HCT116 (cell line): ENCODE results near the gene FTO. TPM values are rescaled to one million over a fixed set of nuclear protein-coding genes. Genes with fewer than 3 reads are reported as not detected.

Source experiments
- ATAC-seq: fragments of 200-7000 bp; cut with Tn5 transposase; 2 replicates; pipeline ENCODE4 v1.9.1; 2020; ENCODE audit warnings: mild to moderate bottlenecking, moderate library complexity
- BruUV-seq: library from RNA; stranded (reverse); fragments of 400-500 nt; replicated peaks from 2 replicates; lab custom pipeline; 2021; lab: Mats Ljungman, UMichigan
- CTCF ChIA-PET: fragments of 300-600 bp; sonication (Branson Sonifier 250); formaldehyde crosslinking; loops from one replicate; lab custom pipeline; 2021; ENCODE audit warnings: antibody characterized with exemption; lab: Charles Lee
- POLR2A ChIA-PET: fragments of 300-600, 350-600 bp; sonication (Branson Sonifier 250); formaldehyde crosslinking; loops from one replicate; lab custom pipeline; 2021; ENCODE audit warnings: antibody characterized with exemption; lab: Charles Lee
- RAD21 ChIA-PET, 2 experiments: fragments of 300-600 bp; sonication (Branson Sonifier 250); formaldehyde crosslinking; loops; one replicate each; lab custom pipeline; 2023; ENCODE audit warnings: low total read pairs in 2 of 2; ENCODE audit not compliant: uncharacterized antibody in 2 of 2, unreplicated experiment in 2 of 2, low non-redundant PET in 1 of 2; lab: Charles Lee
- DNase-seq: peaks from one replicate; pipeline ENCODE4 v3.0.0-alpha.2; 2010; ENCODE audit warnings: low read depth, low spot score
- H2AFZ ChIP-seq: fragments of 200-600 bp; shearing (Covaris generic), sonication (generic); 2 replicates; pipeline ENCODE4 v1.6.1; 2017; ENCODE audit warnings: low read depth, mixed run types, mixed read lengths, antibody characterized with exemption, low read length; ENCODE audit not compliant: poor library complexity, severe bottlenecking
- H3K27ac ChIP-seq: 2 replicates; pipeline ENCODE4 v1.5.1; 2012; ENCODE audit warnings: low read depth, low read length
- H3K27me3 ChIP-seq: fragments of 200-600 bp; sonication (generic); 2 replicates; pipeline ENCODE4 v1.6.1; 2016; ENCODE audit warnings: mixed run types, low read length, mixed read lengths; ENCODE audit not compliant: insufficient read depth
- H3K36me3 ChIP-seq, 2 experiments: fragments of 200-500 bp in 1 of 2; fragments of 200-600 bp in 1 of 2; sonication (Bioruptor generic) in 1 of 2; sonication (generic) in 1 of 2; 2 replicates each; pipeline versions ENCODE4 v1.5.1 to v1.6.1; 2014 to 2016; ENCODE audit warnings: low read length in 2 of 2, inconsistent platforms in 1 of 2, mixed read lengths in 1 of 2, mixed run types in 1 of 2; ENCODE audit not compliant: insufficient read depth in 2 of 2, control insufficient read depth in 1 of 2
- H3K4me1 ChIP-seq, 2 experiments: fragments of 200-600 bp in 1 of 2; sonication (generic) in 1 of 2; 2 replicates each; pipeline versions ENCODE4 v1.5.1 to v1.6.1; 2012 to 2017; ENCODE audit warnings: low read length in 2 of 2, inconsistent platforms in 1 of 2, mild to moderate bottlenecking in 1 of 2, mixed read lengths in 1 of 2, mixed run types in 1 of 2, moderate library complexity in 1 of 2; ENCODE audit not compliant: insufficient read depth in 2 of 2, control insufficient read depth in 1 of 2
- H3K4me2 ChIP-seq: fragments of 200-600 bp; sonication (generic); 2 replicates; pipeline ENCODE4 v1.6.1; 2017; ENCODE audit warnings: mixed run types, low read length, mixed read lengths
- H3K4me3 ChIP-seq, 2 experiments: fragments of 200-600 bp in 1 of 2; sonication (generic) in 1 of 2; replicated peaks in 1 of 2; 2 replicates each; pipeline ENCODE4 v1.5.1; 2011 to 2016; ENCODE audit warnings: low read length in 2 of 2, control low read depth in 1 of 2, low read depth in 1 of 2, mild to moderate bottlenecking in 1 of 2, mixed read lengths in 1 of 2, mixed run types in 1 of 2
- H3K79me2 ChIP-seq: fragments of 200-600 bp; sonication (generic); 2 replicates; pipeline ENCODE4 v1.6.1; 2017; ENCODE audit warnings: mild to moderate bottlenecking, mixed run types, low read length, moderate library complexity, mixed read lengths; ENCODE audit not compliant: insufficient read depth
- H3K9ac ChIP-seq: fragments of 200-600 bp; sonication (generic); 2 replicates; pipeline ENCODE4 v1.6.1; 2016; ENCODE audit warnings: low read length, mixed read lengths
- H3K9me2 ChIP-seq: fragments of 200-600 bp; sonication (generic), shearing (Covaris generic); 2 replicates; pipeline ENCODE4 v1.6.1; 2017; ENCODE audit warnings: mixed run types, mild to moderate bottlenecking, moderate library complexity; ENCODE audit not compliant: insufficient read depth
- H3K9me3 ChIP-seq, 2 experiments: fragments of 200-500 bp in 1 of 2; fragments of 200-600 bp in 1 of 2; sonication (Bioruptor generic) in 1 of 2; sonication (generic) in 1 of 2; 2 replicates each; pipeline ENCODE4 v1.6.1; 2014 to 2017; ENCODE audit warnings: low read length in 2 of 2, mixed read lengths in 2 of 2, inconsistent platforms in 1 of 2, low read depth in 1 of 2, mild to moderate bottlenecking in 1 of 2, mixed run types in 1 of 2, moderate library complexity in 1 of 2; ENCODE audit not compliant: control insufficient read depth in 1 of 2, insufficient read depth in 1 of 2
- H4K20me1 ChIP-seq: fragments of 200-600 bp; sonication (generic), shearing (Covaris generic); 2 replicates; pipeline ENCODE4 v1.6.1; 2017; ENCODE audit warnings: mixed run types, mild to moderate bottlenecking, moderate library complexity; ENCODE audit not compliant: insufficient read depth
- EGR1 ChIP-seq: IDR thresholded peaks from 2 replicates; pipeline ENCODE4 v1.6.1; 2012; ENCODE audit warnings: low read depth
- ELF1 ChIP-seq: IDR thresholded peaks from 2 replicates; pipeline ENCODE4 v1.6.1; 2012; ENCODE audit warnings: low read depth, borderline replicate concordance
- EZH2phosphoT487 ChIP-seq: fragments of 200-600 bp; IDR thresholded peaks from 2 replicates; pipeline ENCODE4 v1.6.1; 2018; ENCODE audit warnings: antibody characterized with exemption, borderline replicate concordance
- FOSL1 ChIP-seq: IDR thresholded peaks from 2 replicates; pipeline ENCODE4 v1.6.1; 2012; ENCODE audit warnings: low read depth
- JUND ChIP-seq: IDR thresholded peaks from 2 replicates; pipeline ENCODE4 v1.6.1; 2012
- POLR2A ChIP-seq: IDR thresholded peaks from 2 replicates; pipeline ENCODE4 v1.7.0; 2011; ENCODE audit warnings: borderline replicate concordance; ENCODE audit not compliant: insufficient read depth, insufficient read length; ENCODE audit errors: extremely low read depth
- POLR2AphosphoS5 ChIP-seq: IDR thresholded peaks from 2 replicates; pipeline ENCODE4 v1.6.1; 2011; ENCODE audit warnings: mild to moderate bottlenecking, low read depth, low read length, moderate library complexity
- SIN3A ChIP-seq: IDR thresholded peaks from 2 replicates; pipeline ENCODE4 v1.6.1; 2012; ENCODE audit warnings: low read depth
- SP1 ChIP-seq: IDR thresholded peaks from 2 replicates; pipeline ENCODE4 v1.6.1; 2012; ENCODE audit warnings: low read depth
- TCF7L2 ChIP-seq: IDR thresholded peaks from 2 replicates; pipeline ENCODE4 v1.7.0; 2011; ENCODE audit warnings: borderline replicate concordance, inconsistent platforms; ENCODE audit not compliant: insufficient read depth, insufficient read length; ENCODE audit errors: extremely low read depth
- YY1 ChIP-seq: IDR thresholded peaks from 2 replicates; pipeline ENCODE4 v1.6.1; 2011; ENCODE audit warnings: low read length, low read depth, moderate library complexity, mild to moderate bottlenecking; ENCODE audit not compliant: insufficient replicate concordance; ENCODE audit errors: extremely low read depth
- ZFX ChIP-seq: fragments of 450-650 bp; IDR thresholded peaks from 2 replicates; pipeline ENCODE4 v1.6.1; 2017
- ZNF274 ChIP-seq: fragments of 200-500 bp; sonication (Bioruptor generic); IDR thresholded peaks from 2 replicates; pipeline ENCODE4 v1.6.1; 2014; ENCODE audit warnings: mild to moderate bottlenecking, low read depth, low read length, inconsistent platforms
- intact Hi-C: fragments of 100-400 bp; cut with micrococcal nuclease; formaldehyde crosslinking; loops from 2 replicates; pipeline ENCODE4 v1.10.0; 2022
- total RNA-seq: library from RNA; stranded (reverse); gene quantifications from one replicate; pipeline ENCODE4 v1.2.1, GENCODE V29; 2021; ENCODE audit not compliant: unreplicated experiment
- TF ChIP-seq, protein P1 (sequence below): IDR thresholded peaks from 2 replicates; pipeline ENCODE4 v1.6.1; 2012
- TF ChIP-seq, protein P2 (sequence below): IDR thresholded peaks from 2 replicates; pipeline ENCODE4 v1.6.1; 2012; ENCODE audit warnings: low read depth
- TF ChIP-seq, protein P3 (sequence below): IDR thresholded peaks from 2 replicates; pipeline ENCODE4 v1.6.1; 2011; ENCODE audit warnings: mild to moderate bottlenecking, low read length, moderate library complexity; ENCODE audit not compliant: insufficient replicate concordance; ENCODE audit errors: extremely low read depth
- TF ChIP-seq, protein P4 (sequence below): IDR thresholded peaks from 2 replicates; pipeline ENCODE4 v1.6.1; 2012

Gene FTO
- total RNA-seq, 1 experiment from 2014 or later: 55.2 TPM

DNA sequence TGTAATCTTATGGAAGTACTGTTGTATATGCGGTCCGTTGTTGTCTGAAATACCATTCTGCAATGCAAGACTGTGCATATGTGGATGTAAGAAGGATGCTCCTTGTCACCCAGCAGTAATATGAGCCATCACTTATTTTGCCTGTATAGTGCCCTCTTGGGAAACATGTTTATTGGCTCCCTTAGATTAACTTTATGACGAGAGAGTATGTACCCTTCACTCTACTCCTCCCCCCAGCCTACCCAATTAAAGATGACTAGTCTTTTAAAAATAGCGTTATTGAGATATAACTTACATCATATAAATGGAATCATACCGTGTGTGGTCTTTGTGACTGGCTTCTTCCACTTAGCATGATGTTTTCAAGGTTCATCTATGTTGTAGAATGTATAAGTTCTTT is 33.6 kb downstream of the FTO start:
- intact Hi-C loops: no loop called here
- H3K79me2 ChIP-seq: peaks cover 22% of the 10 kb centered on the region
- H3K4me3 ChIP-seq: no peak overlapping the region
- no peak overlapping the region for H3K4me2 ChIP-seq
- ChIA-PET RAD21 (no interaction called here), POLR2A (no interaction called here)
- H2AFZ ChIP-seq: no peak overlapping the region
- no peaks in the 10 kb centered on the region for H3K9me3 ChIP-seq
- H3K9ac ChIP-seq: no peak overlapping the region
- H3K27ac ChIP-seq: no peak overlapping the region
- H3K4me1 ChIP-seq: peaks cover 0 to 2% of the 10 kb centered on the region in 2 experiments; a peak in 1 of 4 replicates
- no peaks in the 10 kb centered on the region for H3K9me2 ChIP-seq
- ATAC-seq (no peak), DNase-seq (no peak)
- H3K36me3 ChIP-seq: no peaks in the 10 kb centered on the region
- no TSS peak for BruUV-seq
- TF ChIP-seq ZFX: no peak
- TF ChIP-seq, protein P1, sequence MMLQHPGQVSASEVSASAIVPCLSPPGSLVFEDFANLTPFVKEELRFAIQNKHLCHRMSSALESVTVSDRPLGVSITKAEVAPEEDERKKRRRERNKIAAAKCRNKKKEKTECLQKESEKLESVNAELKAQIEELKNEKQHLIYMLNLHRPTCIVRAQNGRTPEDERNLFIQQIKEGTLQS: no peak
- no peak for TF ChIP-seq TCF7L2
- TF ChIP-seq FOSL1: no peak
- no peak for TF ChIP-seq SIN3A
- no peak for TF ChIP-seq ZNF274
- TF ChIP-seq, protein P2, sequence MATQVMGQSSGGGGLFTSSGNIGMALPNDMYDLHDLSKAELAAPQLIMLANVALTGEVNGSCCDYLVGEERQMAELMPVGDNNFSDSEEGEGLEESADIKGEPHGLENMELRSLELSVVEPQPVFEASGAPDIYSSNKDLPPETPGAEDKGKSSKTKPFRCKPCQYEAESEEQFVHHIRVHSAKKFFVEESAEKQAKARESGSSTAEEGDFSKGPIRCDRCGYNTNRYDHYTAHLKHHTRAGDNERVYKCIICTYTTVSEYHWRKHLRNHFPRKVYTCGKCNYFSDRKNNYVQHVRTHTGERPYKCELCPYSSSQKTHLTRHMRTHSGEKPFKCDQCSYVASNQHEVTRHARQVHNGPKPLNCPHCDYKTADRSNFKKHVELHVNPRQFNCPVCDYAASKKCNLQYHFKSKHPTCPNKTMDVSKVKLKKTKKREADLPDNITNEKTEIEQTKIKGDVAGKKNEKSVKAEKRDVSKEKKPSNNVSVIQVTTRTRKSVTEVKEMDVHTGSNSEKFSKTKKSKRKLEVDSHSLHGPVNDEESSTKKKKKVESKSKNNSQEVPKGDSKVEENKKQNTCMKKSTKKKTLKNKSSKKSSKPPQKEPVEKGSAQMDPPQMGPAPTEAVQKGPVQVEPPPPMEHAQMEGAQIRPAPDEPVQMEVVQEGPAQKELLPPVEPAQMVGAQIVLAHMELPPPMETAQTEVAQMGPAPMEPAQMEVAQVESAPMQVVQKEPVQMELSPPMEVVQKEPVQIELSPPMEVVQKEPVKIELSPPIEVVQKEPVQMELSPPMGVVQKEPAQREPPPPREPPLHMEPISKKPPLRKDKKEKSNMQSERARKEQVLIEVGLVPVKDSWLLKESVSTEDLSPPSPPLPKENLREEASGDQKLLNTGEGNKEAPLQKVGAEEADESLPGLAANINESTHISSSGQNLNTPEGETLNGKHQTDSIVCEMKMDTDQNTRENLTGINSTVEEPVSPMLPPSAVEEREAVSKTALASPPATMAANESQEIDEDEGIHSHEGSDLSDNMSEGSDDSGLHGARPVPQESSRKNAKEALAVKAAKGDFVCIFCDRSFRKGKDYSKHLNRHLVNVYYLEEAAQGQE: no peak
- TF ChIP-seq, protein P3, sequence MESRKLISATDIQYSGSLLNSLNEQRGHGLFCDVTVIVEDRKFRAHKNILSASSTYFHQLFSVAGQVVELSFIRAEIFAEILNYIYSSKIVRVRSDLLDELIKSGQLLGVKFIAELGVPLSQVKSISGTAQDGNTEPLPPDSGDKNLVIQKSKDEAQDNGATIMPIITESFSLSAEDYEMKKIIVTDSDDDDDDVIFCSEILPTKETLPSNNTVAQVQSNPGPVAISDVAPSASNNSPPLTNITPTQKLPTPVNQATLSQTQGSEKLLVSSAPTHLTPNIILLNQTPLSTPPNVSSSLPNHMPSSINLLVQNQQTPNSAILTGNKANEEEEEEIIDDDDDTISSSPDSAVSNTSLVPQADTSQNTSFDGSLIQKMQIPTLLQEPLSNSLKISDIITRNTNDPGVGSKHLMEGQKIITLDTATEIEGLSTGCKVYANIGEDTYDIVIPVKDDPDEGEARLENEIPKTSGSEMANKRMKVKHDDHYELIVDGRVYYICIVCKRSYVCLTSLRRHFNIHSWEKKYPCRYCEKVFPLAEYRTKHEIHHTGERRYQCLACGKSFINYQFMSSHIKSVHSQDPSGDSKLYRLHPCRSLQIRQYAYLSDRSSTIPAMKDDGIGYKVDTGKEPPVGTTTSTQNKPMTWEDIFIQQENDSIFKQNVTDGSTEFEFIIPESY: no peak
- TF ChIP-seq, protein P4, sequence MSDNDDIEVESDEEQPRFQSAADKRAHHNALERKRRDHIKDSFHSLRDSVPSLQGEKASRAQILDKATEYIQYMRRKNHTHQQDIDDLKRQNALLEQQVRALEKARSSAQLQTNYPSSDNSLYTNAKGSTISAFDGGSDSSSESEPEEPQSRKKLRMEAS: no peak
- no peak for TF ChIP-seq SP1
- no peak for TF ChIP-seq POLR2A
- no peak for TF ChIP-seq POLR2AphosphoS5
- TF ChIP-seq YY1: no peak
- TF ChIP-seq EGR1: no peak
- TF ChIP-seq EZH2phosphoT487: no peak
- no peak for TF ChIP-seq ELF1
- no peak for TF ChIP-seq JUND
- TF ChIP-seq, all 23 proteins: peak for 0
- H3K27me3 ChIP-seq: no peaks in the 10 kb centered on the region
- CTCF ChIA-PET: no interaction called here
- no peaks in the 10 kb centered on the region for H4K20me1 ChIP-seq
